ENCODE measurements around the gene MS4A18. TPM values are rescaled to one million over a fixed set of nuclear protein-coding genes. Genes with fewer than 3 reads are reported as not detected.

MS4A18 gene
- total RNA-seq, 2 donors from 2014 or later = not detected

DNA sequence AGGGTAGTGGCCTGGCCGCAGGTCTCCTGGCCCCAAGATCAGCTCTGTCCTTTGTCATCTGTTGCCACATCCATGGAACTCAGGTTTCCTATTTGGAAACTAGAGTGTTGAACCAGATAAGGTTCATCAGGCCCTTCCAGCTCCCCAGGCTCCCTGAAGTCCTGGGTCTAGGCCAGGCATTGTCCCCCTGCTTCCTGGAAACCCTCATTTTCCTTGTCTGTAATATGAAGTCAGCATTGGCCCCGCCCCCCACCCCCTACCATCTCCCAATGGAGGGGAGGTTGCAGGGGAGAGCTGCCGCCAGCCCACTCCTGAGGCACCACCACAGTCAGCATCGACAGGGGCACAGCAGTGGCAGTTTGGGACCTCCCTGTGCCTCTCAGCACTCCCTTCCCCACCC, 51.6 kb downstream of the MS4A18 start:
- Histone ChIP-seq H3K36me3 (no peaks in the 10 kb centered on the region), H3K9me3 (no peaks in the 10 kb centered on the region), H3K27me3 (replicated peaks; ENCODE audit: insufficient read depth) (no peaks in the 10 kb centered on the region), H3K4me1 (replicated peaks) (no peaks in the 10 kb centered on the region), H3K27ac (no peak overlapping the region), H3K4me3 (no peak overlapping the region)
- 87% methylated on average over 4 of the region's 4 CpGs for WGBS
- DNase-seq (ENCODE audit: low spot score) = no peak
- intact Hi-C loops (cut with DNase I) = loop anchor here (5.0 kb wide), 1 partner anchor 121 kb away; no protein-coding TSS in a partner anchor
- TF ChIP-seq, protein P1, sequence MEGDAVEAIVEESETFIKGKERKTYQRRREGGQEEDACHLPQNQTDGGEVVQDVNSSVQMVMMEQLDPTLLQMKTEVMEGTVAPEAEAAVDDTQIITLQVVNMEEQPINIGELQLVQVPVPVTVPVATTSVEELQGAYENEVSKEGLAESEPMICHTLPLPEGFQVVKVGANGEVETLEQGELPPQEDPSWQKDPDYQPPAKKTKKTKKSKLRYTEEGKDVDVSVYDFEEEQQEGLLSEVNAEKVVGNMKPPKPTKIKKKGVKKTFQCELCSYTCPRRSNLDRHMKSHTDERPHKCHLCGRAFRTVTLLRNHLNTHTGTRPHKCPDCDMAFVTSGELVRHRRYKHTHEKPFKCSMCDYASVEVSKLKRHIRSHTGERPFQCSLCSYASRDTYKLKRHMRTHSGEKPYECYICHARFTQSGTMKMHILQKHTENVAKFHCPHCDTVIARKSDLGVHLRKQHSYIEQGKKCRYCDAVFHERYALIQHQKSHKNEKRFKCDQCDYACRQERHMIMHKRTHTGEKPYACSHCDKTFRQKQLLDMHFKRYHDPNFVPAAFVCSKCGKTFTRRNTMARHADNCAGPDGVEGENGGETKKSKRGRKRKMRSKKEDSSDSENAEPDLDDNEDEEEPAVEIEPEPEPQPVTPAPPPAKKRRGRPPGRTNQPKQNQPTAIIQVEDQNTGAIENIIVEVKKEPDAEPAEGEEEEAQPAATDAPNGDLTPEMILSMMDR (IDR thresholded peaks at IDR 0.05) = no peak
- no peak for TF ChIP-seq POLR2AphosphoS5 (IDR thresholded peaks at IDR 0.05)

DNA sequence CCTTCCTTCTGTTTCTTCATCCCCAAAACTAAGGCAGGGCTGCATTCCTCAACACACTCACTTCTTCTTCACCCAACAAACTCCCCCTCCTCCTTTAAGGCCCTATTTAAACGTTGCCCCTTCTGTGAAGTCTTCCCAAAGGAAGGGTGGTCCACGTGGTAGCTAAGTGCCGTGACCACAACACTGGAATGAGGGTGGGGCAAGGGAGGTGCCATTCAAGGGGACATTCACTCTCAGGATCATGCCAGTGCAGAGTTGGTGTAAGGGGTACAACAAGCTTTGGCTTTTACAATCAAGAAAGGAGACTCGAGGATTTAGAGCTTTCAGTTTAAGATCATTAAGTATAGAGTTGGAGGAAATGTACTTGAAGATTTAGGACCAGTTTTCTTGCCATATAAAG, 52.6 kb downstream of the MS4A18 start:
- Histone ChIP-seq H3K4me3 (no peak overlapping the region), H3K4me1 (replicated peaks) (no peaks in the 10 kb centered on the region), H3K27me3 (replicated peaks; ENCODE audit: insufficient read depth) (no peaks in the 10 kb centered on the region), H3K27ac (no peak overlapping the region), H3K9me3 (no peaks in the 10 kb centered on the region), H3K36me3 (no peaks in the 10 kb centered on the region)
- DNase-seq (ENCODE audit: low spot score) = no peak
- intact Hi-C loops (cut with DNase I) = loop anchor here (5.0 kb wide), 1 partner anchor 120 kb away; no protein-coding TSS in a partner anchor
- 57% methylated on average over 4 of the region's 4 CpGs for WGBS
- TF ChIP-seq, protein P1 (IDR thresholded peaks at IDR 0.05) = no peak
- TF ChIP-seq POLR2A (IDR thresholded peaks at IDR 0.05) = no peak
- no peak for TF ChIP-seq POLR2AphosphoS5 (IDR thresholded peaks at IDR 0.05)

DNA sequence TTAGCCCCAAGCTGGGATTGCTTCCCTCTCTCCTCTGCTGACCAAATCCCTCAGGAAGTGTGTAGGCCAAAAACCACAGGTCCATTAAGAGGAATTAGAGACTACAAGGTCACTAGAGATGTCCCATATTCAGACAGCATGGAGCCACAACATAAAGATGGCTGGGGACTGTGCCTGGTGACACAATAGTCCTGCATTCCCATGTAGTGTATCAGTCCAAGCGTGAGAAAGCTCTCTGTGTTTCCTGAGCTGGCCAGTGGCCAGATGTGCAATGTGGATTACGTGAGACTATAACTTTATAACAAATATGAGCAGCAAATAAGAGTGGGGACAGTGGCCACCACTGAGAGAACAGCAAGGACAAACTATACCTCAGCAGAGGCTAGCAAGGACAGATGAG, 53.1 kb downstream of the MS4A18 start:
- peak; percentile 25 for TF ChIP-seq POLR2AphosphoS5 (IDR thresholded peaks at IDR 0.05)
- TF ChIP-seq, protein P1 (IDR thresholded peaks at IDR 0.05) = no peak
- WGBS = 29% methylated on average over 2 of the region's 2 CpGs
- H3K27ac ChIP-seq = no peak overlapping the region
- no peaks in the 10 kb centered on the region for H3K27me3 ChIP-seq (replicated peaks; ENCODE audit: insufficient read depth)
- no peak overlapping the region for H3K4me3 ChIP-seq
- H3K9me3 ChIP-seq = no peaks in the 10 kb centered on the region
- DNase-seq (ENCODE audit: low spot score) = peak; percentile 29
- H3K4me1 ChIP-seq (replicated peaks) = no peaks in the 10 kb centered on the region
- H3K36me3 ChIP-seq = no peaks in the 10 kb centered on the region
- intact Hi-C loops (cut with DNase I) = loop anchor here (5.0 kb wide), 1 partner anchor 120 kb away; no protein-coding TSS in a partner anchor

DNA sequence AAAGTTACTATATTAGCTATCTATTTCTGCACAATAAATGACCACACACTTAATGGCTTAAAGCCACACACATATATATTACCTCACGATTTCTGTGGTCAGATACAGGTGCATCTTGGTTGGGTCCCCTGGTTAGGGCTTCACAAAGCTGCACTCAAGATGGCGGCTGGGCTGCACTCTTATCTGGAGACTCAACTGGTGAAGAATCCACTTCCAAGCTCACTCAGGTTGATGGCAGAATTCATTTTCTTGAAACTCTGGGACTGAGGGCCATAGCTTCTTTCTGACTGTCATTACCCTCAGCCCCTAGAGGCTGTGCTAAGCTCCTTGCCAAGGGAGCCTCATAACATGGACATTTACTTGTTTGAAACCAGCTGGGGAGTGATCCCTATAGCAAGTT, 55.5 kb downstream of the MS4A18 start:
- 91% methylated on average over 2 of the region's 2 CpGs for WGBS
- H3K9me3 ChIP-seq = no peaks in the 10 kb centered on the region
- H3K4me3 ChIP-seq = no peak overlapping the region
- intact Hi-C loops (cut with DNase I) = no loop called here
- no peak overlapping the region for H3K27ac ChIP-seq
- TF ChIP-seq POLR2A (IDR thresholded peaks at IDR 0.05) = no peak
- TF ChIP-seq POLR2AphosphoS5 (IDR thresholded peaks at IDR 0.05) = no peak
- TF ChIP-seq, protein P1 (IDR thresholded peaks at IDR 0.05) = no peak
- H3K36me3 ChIP-seq = no peaks in the 10 kb centered on the region
- no peak for DNase-seq (ENCODE audit: low spot score)
- H3K4me1 ChIP-seq (replicated peaks) = no peaks in the 10 kb centered on the region
- no peaks in the 10 kb centered on the region for H3K27me3 ChIP-seq (replicated peaks; ENCODE audit: insufficient read depth)

DNA sequence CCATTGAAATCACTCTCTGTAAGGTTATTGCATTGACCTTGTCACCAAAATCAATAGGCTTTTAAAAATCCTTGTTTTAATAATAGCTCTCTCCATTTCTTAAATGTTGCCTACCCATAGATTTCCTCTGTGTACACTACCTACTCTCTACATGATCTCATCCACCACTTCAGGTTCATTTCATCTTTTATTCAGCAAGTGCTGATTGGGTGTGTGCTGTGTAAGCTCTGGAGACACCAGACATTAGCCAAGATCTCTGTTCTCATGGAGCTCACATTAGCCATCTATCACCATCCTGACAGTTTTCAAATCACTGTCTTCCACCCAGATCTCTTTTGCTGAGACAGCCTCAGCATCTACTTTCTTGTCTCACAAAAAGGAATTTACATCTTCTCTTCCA, 56.3 kb downstream of the MS4A18 start:
- DNase-seq (ENCODE audit: low spot score) = no peak
- TF ChIP-seq POLR2AphosphoS5 (IDR thresholded peaks at IDR 0.05) = no peak
- TF ChIP-seq POLR2A (IDR thresholded peaks at IDR 0.05) = no peak
- Histone ChIP-seq H3K9me3 (no peaks in the 10 kb centered on the region), H3K27ac (no peak overlapping the region), H3K4me1 (replicated peaks) (no peaks in the 10 kb centered on the region), H3K27me3 (replicated peaks; ENCODE audit: insufficient read depth) (no peaks in the 10 kb centered on the region), H3K36me3 (no peaks in the 10 kb centered on the region), H3K4me3 (no peak overlapping the region)
- intact Hi-C loops (cut with DNase I) = no loop called here

Data from prostate gland (tissue), 2 donors.